ENCODE data around the gene CROCC2. TPM values are rescaled to one million over a fixed set of nuclear protein-coding genes. Genes with fewer than 3 reads are reported as not detected.

Gene CROCC2
- total RNA-seq, 2 donors from 2014 or later = not detected

- intact Hi-C loops (cut with DNase I) = loop anchor here in 1 of 2 donors (5.0 kb wide), 1 partner anchor 135 kb away; no protein-coding TSS in a partner anchor
- peak in 1 of 2 donors; percentile 21 for ATAC-seq
These were observed 81.5 kb downstream of the CROCC2 start for GRCh38 chr2:240987588-240987987.

GRCh38 chr2:240988146-240988545 is 82.0 kb downstream of the CROCC2 start:
- no peak for ATAC-seq
- DNase-seq = no peak
- intact Hi-C loops (cut with DNase I) = loop anchor here in 1 of 2 donors (5.0 kb wide), 1 partner anchor 136 kb away; no protein-coding TSS in a partner anchor

More at GRCh38 chr2:240987588-240987987, 81.5 kb downstream of the CROCC2 start:
- no peak for DNase-seq

- DNase-seq (no peak), ATAC-seq (no peak)
- intact Hi-C loops (cut with DNase I) = loop anchor here in 1 of 2 donors (5.0 kb wide), 1 partner anchor 136 kb away; no protein-coding TSS in a partner anchor
These were observed 82.6 kb downstream of the CROCC2 start for GRCh38 chr2:240988571-240989271.

- DNase-seq = peak; percentile 51
- no peak for ATAC-seq
- intact Hi-C loops (cut with DNase I) = loop anchor here (5.0 to 10.0 kb wide), 3 partner anchors 75 to 137 kb away; no protein-coding TSS in a partner anchor
These were observed 83.5 kb downstream of the CROCC2 start for GRCh38 chr2:240989451-240990265.

GRCh38 chr2:240990266-240990529 is 84.1 kb downstream of the CROCC2 start:
- DNase-seq (no peak), ATAC-seq (no peak)
- intact Hi-C loops (cut with DNase I) = loop anchor here (5.0 to 10.0 kb wide), 2 partner anchors 75 to 78 kb away; no protein-coding TSS in a partner anchor

- intact Hi-C loops (cut with DNase I) = loop anchor here (5.0 to 10.0 kb wide), 2 partner anchors 76 to 79 kb away; no protein-coding TSS in a partner anchor
- no peak for DNase-seq
- no peak for ATAC-seq
These were observed 84.7 kb downstream of the CROCC2 start for GRCh38 chr2:240990726-240991377.

GRCh38 chr2:240991378-240992263 is 85.5 kb downstream of the CROCC2 start:
- ATAC-seq = peak; percentile 60 to 75
- intact Hi-C loops (cut with DNase I) = loop anchor here (5.0 to 10.0 kb wide), 2 partner anchors 77 to 79 kb away; no protein-coding TSS in a partner anchor

GRCh38 chr2:240992572-240993291 is 86.6 kb downstream of the CROCC2 start:
- intact Hi-C loops (cut with DNase I) = loop anchor here (5.0 to 10.0 kb wide), 2 partner anchors 78 to 80 kb away; no protein-coding TSS in a partner anchor
- ATAC-seq (no peak), DNase-seq (peak; percentile 29)

More at GRCh38 chr2:240991378-240992263, 85.5 kb downstream of the CROCC2 start:
- DNase-seq = peak; percentile 93

GRCh38 chr2:240993446-240994170 is 87.5 kb downstream of the CROCC2 start:
- intact Hi-C loops (cut with DNase I) = loop anchor here (5.0 to 10.0 kb wide), 2 partner anchors 79 to 81 kb away; no protein-coding TSS in a partner anchor
- ATAC-seq (no peak), DNase-seq (no peak)

- intact Hi-C loops (cut with DNase I) = loop anchor here (5.0 to 10.0 kb wide), 2 partner anchors 80 to 82 kb away; no protein-coding TSS in a partner anchor
- peak; percentile 31 for DNase-seq
These were observed 88.2 kb downstream of the CROCC2 start for GRCh38 chr2:240994171-240994896.

GRCh38 chr2:240995041-240996021 is 89.2 kb downstream of the CROCC2 start:
- intact Hi-C loops (cut with DNase I) = loop anchor here in 1 of 2 donors (10.0 kb wide), 1 partner anchor 81 kb away; no protein-coding TSS in a partner anchor
- no peak for DNase-seq
- ATAC-seq = no peak

More at GRCh38 chr2:240994171-240994896, 88.2 kb downstream of the CROCC2 start:
- ATAC-seq = no peak

GRCh38 chr2:240996161-240996833 is 90.2 kb downstream of the CROCC2 start:
- intact Hi-C loops (cut with DNase I) = loop anchor here in 1 of 2 donors (10.0 kb wide), 1 partner anchor 81 kb away; no protein-coding TSS in a partner anchor
- ATAC-seq (no peak), DNase-seq (no peak)

GRCh38 chr2:240996834-240997140 is 90.7 kb downstream of the CROCC2 start:
- ATAC-seq (no peak), DNase-seq (no peak)
- intact Hi-C loops (cut with DNase I) = loop anchor here in 1 of 2 donors (10.0 kb wide), 1 partner anchor 82 kb away; no protein-coding TSS in a partner anchor

GRCh38 chr2:240997141-240997855 is 91.2 kb downstream of the CROCC2 start:
- ATAC-seq (no peak), DNase-seq (peak; percentile 51)
- intact Hi-C loops (cut with DNase I) = loop anchor here in 1 of 2 donors (10.0 kb wide), 1 partner anchor 82 kb away; no protein-coding TSS in a partner anchor
